Choroid plexus epithelial cell (primary cell): Measurements from ENCODE around the gene RAB31.
"Not testable (repeated sequence)": the region's sequence is repeated elsewhere in the genome, so short reads cannot be mapped to it uniquely, and the experiment has no call there.

ENCODE experiments used
- DNase-seq: peaks from one replicate; pipeline ENCODE4 v3.0.0-alpha.2; 2010; ENCODE audit warnings: low read depth
- H3K4me3 ChIP-seq: 2 replicates; pipeline ENCODE4 v1.5.1; 2011; ENCODE audit warnings: low read depth, mild to moderate bottlenecking, control low read depth, low read length, moderate library complexity
- TF ChIP-seq, protein P1 (sequence below): conservative IDR thresholded peaks from 2 replicates; pipeline ENCODE4 v1.5.1; 2011; ENCODE audit warnings: low read depth, mild to moderate bottlenecking, control low read depth, inconsistent platforms, low read length, moderate library complexity

The RAB31 gene

DNA sequence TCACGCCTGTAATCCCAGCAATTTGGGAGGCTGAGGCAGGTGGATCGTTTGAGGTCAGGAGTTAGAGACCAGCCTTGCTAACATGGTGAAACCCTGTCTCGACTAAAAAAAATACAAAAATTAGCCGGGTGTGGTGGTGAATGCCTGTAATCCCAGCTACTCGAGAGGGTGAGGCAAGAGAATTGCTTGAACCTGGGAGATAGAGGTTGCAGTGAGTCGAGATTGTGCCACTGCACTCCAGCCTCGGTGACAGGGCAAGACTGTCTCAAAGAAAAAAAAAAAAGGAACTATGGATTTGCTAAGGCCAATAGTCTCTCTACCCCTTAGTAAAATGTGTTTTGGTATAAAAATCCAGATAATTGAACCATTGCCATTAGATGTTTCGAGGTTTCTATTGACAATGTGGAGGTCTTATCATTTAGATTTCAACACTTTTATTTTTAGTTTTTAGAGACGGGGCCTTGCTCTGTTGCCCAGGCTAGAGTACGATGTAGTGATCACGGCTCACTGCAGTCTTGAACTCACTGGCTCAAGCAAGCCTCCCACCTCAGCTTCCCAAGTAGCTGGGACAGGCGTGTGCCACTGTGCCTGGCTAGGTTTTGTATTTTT lies 176.5 kb downstream of the RAB31 start:
- no peak for DNase-seq
- TF ChIP-seq, protein P1, sequence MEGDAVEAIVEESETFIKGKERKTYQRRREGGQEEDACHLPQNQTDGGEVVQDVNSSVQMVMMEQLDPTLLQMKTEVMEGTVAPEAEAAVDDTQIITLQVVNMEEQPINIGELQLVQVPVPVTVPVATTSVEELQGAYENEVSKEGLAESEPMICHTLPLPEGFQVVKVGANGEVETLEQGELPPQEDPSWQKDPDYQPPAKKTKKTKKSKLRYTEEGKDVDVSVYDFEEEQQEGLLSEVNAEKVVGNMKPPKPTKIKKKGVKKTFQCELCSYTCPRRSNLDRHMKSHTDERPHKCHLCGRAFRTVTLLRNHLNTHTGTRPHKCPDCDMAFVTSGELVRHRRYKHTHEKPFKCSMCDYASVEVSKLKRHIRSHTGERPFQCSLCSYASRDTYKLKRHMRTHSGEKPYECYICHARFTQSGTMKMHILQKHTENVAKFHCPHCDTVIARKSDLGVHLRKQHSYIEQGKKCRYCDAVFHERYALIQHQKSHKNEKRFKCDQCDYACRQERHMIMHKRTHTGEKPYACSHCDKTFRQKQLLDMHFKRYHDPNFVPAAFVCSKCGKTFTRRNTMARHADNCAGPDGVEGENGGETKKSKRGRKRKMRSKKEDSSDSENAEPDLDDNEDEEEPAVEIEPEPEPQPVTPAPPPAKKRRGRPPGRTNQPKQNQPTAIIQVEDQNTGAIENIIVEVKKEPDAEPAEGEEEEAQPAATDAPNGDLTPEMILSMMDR, result no peak
- H3K4me3 ChIP-seq, result no peak overlapping the region

DNA sequence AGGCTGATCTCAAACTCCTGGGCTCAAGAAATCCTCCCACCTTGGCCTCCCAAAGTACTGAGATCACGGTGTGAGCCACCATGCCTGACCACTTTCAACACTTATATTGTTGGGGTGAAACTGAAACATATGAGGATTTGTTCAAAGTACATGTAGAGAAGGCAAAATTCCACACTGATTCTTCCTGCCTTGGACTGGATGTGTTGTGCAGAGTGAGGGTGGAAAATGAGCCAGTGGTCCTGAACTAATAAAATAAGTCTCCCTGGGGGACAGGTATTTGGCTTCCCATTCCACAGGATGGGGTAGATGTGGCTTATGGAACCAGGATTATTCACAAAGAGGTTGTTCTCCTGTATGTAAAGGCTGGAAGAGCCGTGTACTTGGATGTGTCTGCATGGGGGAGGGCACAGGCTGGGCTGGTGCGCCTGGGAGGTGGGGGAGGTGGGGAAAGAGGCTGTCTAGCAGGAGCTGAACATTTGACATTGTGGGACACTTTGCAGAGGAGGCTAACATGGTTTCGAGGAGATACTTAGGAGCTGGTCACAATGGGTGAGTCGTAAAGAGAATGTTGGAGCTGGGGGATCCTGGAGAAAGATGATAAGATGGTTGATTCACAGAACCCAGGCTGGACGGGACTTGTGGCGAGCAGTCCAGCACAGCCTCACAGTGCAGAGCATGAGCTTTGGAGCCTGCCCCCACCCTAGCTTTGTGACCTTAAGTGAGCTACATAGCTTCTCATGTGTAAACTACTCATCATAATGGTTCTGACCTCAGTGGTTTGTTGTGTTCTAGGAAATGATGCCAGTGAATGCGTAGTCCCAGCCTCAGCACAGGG lies 177.3 kb downstream of the RAB31 start, which contains the start of gene TXNDC2:
Gene TXNDC2 (plus strand): TSS at position 804 of the 835 bp plus-strand sequence. CDS start 708 bp downstream, outside the sequence.
- H3K4me3 ChIP-seq, result no peak within 1 kb of the TSS
- TF ChIP-seq, protein P1, result no peak
- DNase-seq, result peak; percentile 66

DNA sequence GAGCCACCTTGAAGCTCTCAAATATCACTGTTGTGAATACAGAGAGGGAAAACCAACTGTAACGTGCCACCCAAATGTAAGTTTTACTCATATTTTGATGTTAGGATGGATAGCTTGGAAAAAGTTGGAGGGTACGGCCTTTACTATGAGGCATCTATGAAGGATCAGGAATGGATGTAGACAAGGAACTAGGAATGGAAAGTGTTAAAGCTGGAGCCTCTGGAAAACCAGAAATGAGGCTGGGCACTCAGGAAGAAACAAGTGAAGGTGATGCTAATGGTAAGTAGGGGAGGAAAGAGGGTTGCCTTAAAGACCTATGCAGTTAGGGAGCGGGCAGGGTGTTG lies 177.9 kb downstream of the RAB31 start:
- no peak for DNase-seq
- no peak overlapping the region for H3K4me3 ChIP-seq
- TF ChIP-seq, protein P1, result no peak

DNA sequence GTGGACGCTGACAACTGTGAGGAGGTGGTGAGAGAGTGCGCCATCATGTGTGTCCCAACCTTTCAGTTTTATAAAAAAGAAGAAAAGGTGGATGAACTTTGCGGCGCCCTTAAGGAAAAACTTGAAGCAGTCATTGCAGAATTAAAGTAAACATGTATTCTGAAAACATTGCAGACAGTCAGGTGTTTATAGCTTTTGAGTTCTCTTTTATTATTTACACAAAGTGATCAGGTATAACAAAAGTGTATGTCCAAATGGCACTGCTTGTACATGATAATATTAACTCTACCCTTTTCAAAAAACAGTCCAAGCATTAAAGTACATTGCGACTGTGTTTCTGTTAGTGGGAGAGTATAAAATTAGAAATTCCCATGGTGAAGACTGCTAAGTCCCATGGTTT lies 179.9 kb downstream of the RAB31 start:
- H3K4me3 ChIP-seq, result no peak overlapping the region
- DNase-seq, result no peak
- TF ChIP-seq, protein P1, result no peak

DNA sequence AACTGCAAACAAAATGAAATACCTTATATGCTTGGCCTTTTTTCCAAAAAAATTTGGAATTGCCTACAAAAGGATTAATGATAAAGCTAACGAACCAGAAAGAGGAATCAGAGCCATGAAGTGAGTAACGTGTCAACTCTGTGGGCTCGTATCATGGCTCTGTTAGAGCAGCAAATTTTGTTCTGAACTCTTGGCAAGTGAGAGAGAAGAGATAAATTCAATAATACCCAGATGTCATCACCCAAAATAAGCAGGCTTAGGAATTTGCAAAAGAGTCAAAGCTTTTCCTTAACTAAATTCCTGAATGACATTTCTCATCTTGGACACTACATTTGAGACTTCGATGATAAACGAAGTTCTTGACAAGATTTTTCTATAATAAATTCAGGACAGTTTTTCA lies 182.1 kb downstream of the RAB31 start:
- TF ChIP-seq, protein P1, result no peak
- no peak for DNase-seq
- no peak overlapping the region for H3K4me3 ChIP-seq

DNA sequence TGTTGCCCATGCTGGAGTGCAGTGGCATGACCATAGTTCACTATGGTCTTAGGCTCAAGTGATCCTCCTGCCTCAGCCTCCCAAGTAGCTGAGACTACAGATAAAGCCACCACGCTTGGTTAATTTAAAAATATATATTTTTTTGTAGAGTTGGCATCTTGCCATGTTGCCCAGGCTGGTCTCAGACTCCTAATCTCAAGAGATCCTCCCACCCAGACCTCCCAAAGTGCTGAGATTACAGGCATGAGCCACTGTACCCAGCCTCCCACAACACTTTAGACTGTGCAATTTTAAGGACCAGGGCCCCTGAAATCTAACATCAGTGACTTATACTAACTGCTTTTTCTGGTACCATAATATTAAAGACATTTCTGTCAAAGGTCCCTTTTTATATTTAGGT lies 182.9 kb downstream of the RAB31 start:
- no peak for DNase-seq
- TF ChIP-seq, protein P1, result no peak
- H3K4me3 ChIP-seq, result no peak overlapping the region

DNA sequence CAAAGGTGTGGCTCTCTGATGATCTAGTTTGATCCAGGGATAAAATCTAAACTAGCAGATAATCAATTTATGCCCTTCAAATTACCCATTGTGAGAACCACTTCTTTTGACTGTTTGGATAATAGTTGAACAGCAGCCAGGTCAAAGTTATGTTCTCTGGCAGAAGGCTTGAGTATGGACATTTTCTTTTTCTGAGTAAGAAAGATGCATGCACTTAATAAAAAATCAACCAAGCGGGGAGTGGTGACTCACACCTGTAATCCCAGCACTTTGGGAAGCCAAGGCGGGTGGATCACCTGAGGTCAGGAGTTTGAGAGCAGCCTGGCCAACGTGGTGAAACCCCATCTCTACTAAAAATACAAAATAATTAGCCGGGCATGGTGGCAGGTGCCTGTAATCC lies 183.4 kb downstream of the RAB31 start:
- DNase-seq, result peak; percentile 40
- not testable (repeated sequence) for H3K4me3 ChIP-seq
